WTC11 (cell line): ENCODE results near the gene TNFRSF13B. TPM values are rescaled to one million over a fixed set of nuclear protein-coding genes. Genes with fewer than 3 reads are reported as not detected.

Experiments
- ATAC-seq: fragments of 200-7000 bp; cut with Tn5 transposase; 2 replicates; pipeline ENCODE4 v1.10.0; 2021; ENCODE audit warnings: mild to moderate bottlenecking, moderate library complexity
- CTCF ChIA-PET: fragments of 300-600 bp; sonication (Branson Sonifier 250); formaldehyde crosslinking; loops from one replicate; lab custom pipeline; 2021; ENCODE audit warnings: antibody characterized with exemption; lab: Charles Lee
- POLR2A ChIA-PET: fragments of 350-600 bp; sonication (Branson Sonifier 250); formaldehyde crosslinking; loops from one replicate; lab custom pipeline; 2021; ENCODE audit warnings: antibody characterized with exemption; lab: Charles Lee
- DNase-seq: peaks from one replicate; pipeline ENCODE4 v3.0.0; 2021; ENCODE audit warnings: low spot score
- H3K27ac Mint-ChIP-seq: 2 replicates; pipeline ENCODE4 v1.8.0; 2021; ENCODE audit warnings: mixed read lengths
- H3K27me3 Mint-ChIP-seq: 2 replicates; pipeline ENCODE4 v1.8.0; 2021; ENCODE audit warnings: low read depth, mild to moderate bottlenecking, moderate library complexity, mixed read lengths
- H3K36me3 Mint-ChIP-seq: 2 replicates; pipeline ENCODE4 v1.8.0; 2021; ENCODE audit warnings: mixed read lengths
- H3K4me1 Mint-ChIP-seq: 2 replicates; pipeline ENCODE4 v1.8.0; 2022; ENCODE audit warnings: mixed read lengths
- H3K4me3 Mint-ChIP-seq: 2 replicates; pipeline ENCODE4 v1.8.0; 2021; ENCODE audit warnings: mild to moderate bottlenecking, moderate library complexity, mixed read lengths
- H3K9me3 Mint-ChIP-seq: 2 replicates; pipeline ENCODE4 v1.8.0; 2021; ENCODE audit warnings: mixed read lengths
- ATF1 ChIP-seq: sonication (generic); formaldehyde crosslinking; IDR thresholded peaks from 2 replicates; pipeline ENCODE4 v1.8.1; 2023; ENCODE audit warnings: mild to moderate bottlenecking, moderate library complexity, missing genetic modification reagents
- CREM ChIP-seq: sonication (generic); formaldehyde crosslinking; IDR thresholded peaks from 2 replicates; pipeline ENCODE4 v1.8.1; 2022; ENCODE audit warnings: mild to moderate bottlenecking, missing genetic modification reagents, moderate library complexity
- EMX1 ChIP-seq: fragments of 250-450 bp; sonication (Bioruptor Pico); IDR thresholded peaks from 2 replicates; pipeline ENCODE4 v1.8.0; 2021; ENCODE audit warnings: mild to moderate bottlenecking
- ERG ChIP-seq: fragments of 250-450 bp; sonication (Bioruptor Pico); IDR thresholded peaks from 2 replicates; pipeline ENCODE4 v1.8.0; 2021; ENCODE audit warnings: mild to moderate bottlenecking
- ESRRA ChIP-seq: sonication (generic); formaldehyde crosslinking; IDR thresholded peaks from 2 replicates; pipeline ENCODE4 v1.8.1; 2022; ENCODE audit warnings: mild to moderate bottlenecking, missing genetic modification reagents, borderline replicate concordance
- GRHL2 ChIP-seq: fragments of 250-450 bp; sonication (Bioruptor Pico); IDR thresholded peaks from 2 replicates; pipeline ENCODE4 v1.8.0; 2022; ENCODE audit warnings: mild to moderate bottlenecking, moderate library complexity; ENCODE audit not compliant: insufficient replicate concordance, severe bottlenecking
- IRF2 ChIP-seq: sonication (generic); formaldehyde crosslinking; IDR thresholded peaks from 2 replicates; pipeline ENCODE4 v1.8.0; 2022; ENCODE audit warnings: low read depth, missing genetic modification reagents, borderline replicate concordance
- KAT7 ChIP-seq: sonication (generic); formaldehyde crosslinking; IDR thresholded peaks from 2 replicates; pipeline ENCODE4 v1.8.1; 2023; ENCODE audit warnings: missing genetic modification reagents, mild to moderate bottlenecking, borderline replicate concordance
- MXD4 ChIP-seq: fragments of 250-450 bp; sonication (Bioruptor Pico); IDR thresholded peaks from 2 replicates; pipeline ENCODE4 v1.8.0; 2021; ENCODE audit warnings: mild to moderate bottlenecking, moderate library complexity, borderline replicate concordance
- NFATC4 ChIP-seq: fragments of 250-450 bp; sonication (Bioruptor Pico); IDR thresholded peaks from 2 replicates; pipeline ENCODE4 v1.9.0; 2021; ENCODE audit warnings: mild to moderate bottlenecking
- NFYB ChIP-seq: sonication (generic); formaldehyde crosslinking; conservative IDR thresholded peaks from 2 replicates; pipeline ENCODE4 v1.8.0; 2022; ENCODE audit warnings: low read depth, missing genetic modification reagents
- NR1H2 ChIP-seq: sonication (generic); formaldehyde crosslinking; IDR thresholded peaks from 2 replicates; pipeline ENCODE4 v1.9.0; 2021; ENCODE audit warnings: mild to moderate bottlenecking, moderate library complexity, missing genetic modification reagents
- NR3C1 ChIP-seq: sonication (generic); formaldehyde crosslinking; conservative IDR thresholded peaks from 2 replicates; pipeline ENCODE4 v1.8.1; 2023; ENCODE audit warnings: low read depth, mild to moderate bottlenecking, missing genetic modification reagents
- PREB ChIP-seq: sonication (generic); formaldehyde crosslinking; IDR thresholded peaks from 2 replicates; pipeline ENCODE4 v1.8.1; 2022; ENCODE audit warnings: mild to moderate bottlenecking, missing genetic modification reagents, moderate library complexity, borderline replicate concordance
- RORB ChIP-seq: fragments of 250-450 bp; sonication (Bioruptor Pico); IDR thresholded peaks from 2 replicates; pipeline ENCODE4 v1.9.0; 2021; ENCODE audit warnings: mild to moderate bottlenecking
- TEAD1 ChIP-seq: sonication (generic); formaldehyde crosslinking; IDR thresholded peaks from 2 replicates; pipeline ENCODE4 v1.8.0; 2022; ENCODE audit warnings: mild to moderate bottlenecking, missing genetic modification reagents
- ZMAT4 ChIP-seq: fragments of 250-450 bp; sonication (Bioruptor Pico); IDR thresholded peaks from 2 replicates; pipeline ENCODE4 v1.9.0; 2021; ENCODE audit warnings: mild to moderate bottlenecking
- ZNF423 ChIP-seq: fragments of 250-450 bp; sonication (Bioruptor Pico); IDR thresholded peaks from 2 replicates; pipeline ENCODE4 v2.1.2; 2022; ENCODE audit warnings: mild to moderate bottlenecking, moderate library complexity
- ZNF425 ChIP-seq: fragments of 250-450 bp; sonication (Bioruptor Pico); conservative IDR thresholded peaks from 2 replicates; pipeline ENCODE4 v1.9.0; 2021; ENCODE audit warnings: mild to moderate bottlenecking
- ZNF671 ChIP-seq: fragments of 250-450 bp; sonication (Bioruptor Pico); IDR thresholded peaks from 2 replicates; pipeline ENCODE4 v1.8.0; 2021; ENCODE audit warnings: mild to moderate bottlenecking
- ZSCAN18 ChIP-seq: fragments of 250-450 bp; sonication (Bioruptor Pico); IDR thresholded peaks from 2 replicates; pipeline ENCODE4 v2.1.2; 2022; ENCODE audit warnings: mild to moderate bottlenecking, moderate library complexity
- total RNA-seq: library from RNA; stranded (reverse); gene quantifications from 3 replicates; pipeline ENCODE4 v1.2.3, GENCODE V29; 2021
- TF ChIP-seq, protein P1 (sequence below): sonication (generic); formaldehyde crosslinking; IDR thresholded peaks from 2 replicates; pipeline ENCODE4 v1.8.0; 2022; ENCODE audit warnings: mild to moderate bottlenecking, missing genetic modification reagents
- TF ChIP-seq, protein P2 (sequence below): sonication (generic); formaldehyde crosslinking; IDR thresholded peaks from 2 replicates; pipeline ENCODE4 v1.8.0; 2022; ENCODE audit warnings: mild to moderate bottlenecking, missing genetic modification reagents

Gene TNFRSF13B
- total RNA-seq, 1 experiment from 2014 or later: not detected

GRCh38 chr17:16987830-16988601 is 16.1 kb upstream of the TNFRSF13B start (continued):
- TF ChIP-seq, protein P1, sequence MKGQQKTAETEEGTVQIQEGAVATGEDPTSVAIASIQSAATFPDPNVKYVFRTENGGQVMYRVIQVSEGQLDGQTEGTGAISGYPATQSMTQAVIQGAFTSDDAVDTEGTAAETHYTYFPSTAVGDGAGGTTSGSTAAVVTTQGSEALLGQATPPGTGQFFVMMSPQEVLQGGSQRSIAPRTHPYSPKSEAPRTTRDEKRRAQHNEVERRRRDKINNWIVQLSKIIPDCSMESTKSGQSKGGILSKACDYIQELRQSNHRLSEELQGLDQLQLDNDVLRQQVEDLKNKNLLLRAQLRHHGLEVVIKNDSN (CRISPR knock-in tag): no peak

DNA sequence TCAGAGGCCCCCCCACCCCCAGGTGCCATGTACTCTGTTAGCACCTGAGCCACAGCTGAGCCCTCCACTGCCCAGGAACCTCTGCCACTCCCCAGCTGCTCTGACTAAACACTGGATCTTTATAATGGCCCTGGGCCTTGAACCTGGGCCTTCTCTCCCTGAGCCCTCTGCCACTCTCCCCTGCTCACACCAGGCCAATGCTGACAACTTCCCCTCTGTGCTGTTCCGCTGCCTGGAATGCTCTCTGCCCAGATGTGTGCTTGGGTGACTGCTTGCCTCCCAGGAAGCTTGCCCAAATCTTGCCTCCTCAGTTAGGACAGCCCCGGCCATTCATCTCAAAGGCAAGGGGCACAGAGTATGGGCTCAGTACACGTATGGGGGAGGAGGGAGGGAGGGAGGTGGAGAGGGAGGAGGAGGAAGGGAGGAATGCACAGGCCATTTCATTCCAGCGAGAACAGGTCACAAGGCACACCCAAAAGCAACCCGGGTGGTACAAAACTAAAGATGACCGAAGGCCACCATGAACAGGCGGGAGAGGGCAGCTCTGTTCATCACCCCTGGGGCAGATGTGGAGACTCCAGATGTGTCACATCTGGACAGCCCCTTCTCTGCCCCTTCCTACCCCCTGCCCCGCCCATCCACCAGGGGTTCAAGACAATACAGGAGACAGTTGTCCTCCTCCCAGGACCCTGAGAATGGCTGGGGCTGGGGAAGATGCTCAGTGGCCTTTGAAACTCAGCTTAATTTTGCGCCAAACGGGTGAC is 15.3 kb upstream of the TNFRSF13B start:
- H3K4me1 Mint-ChIP-seq: no peaks in the 10 kb centered on the region
- no peaks in the 10 kb centered on the region for H3K36me3 Mint-ChIP-seq
- no peaks in the 10 kb centered on the region for H3K9me3 Mint-ChIP-seq
- ATAC-seq (no peak), DNase-seq (no peak)
- TF ChIP-seq RORB (no peak), ZNF425 (no peak), TEAD1 (CRISPR knock-in tag) (no peak), NFATC4 (CRISPR knock-in tag) (no peak), NR3C1 (CRISPR knock-in tag) (no peak), ZMAT4 (no peak), EMX1 (CRISPR knock-in tag) (no peak), ATF1 (CRISPR knock-in tag) (no peak), PREB (no peak), ZNF423 (CRISPR knock-in tag) (no peak), ZNF671 (CRISPR knock-in tag) (no peak)
- TF ChIP-seq, protein P1 (CRISPR knock-in tag): no peak
- TF ChIP-seq, protein P2, sequence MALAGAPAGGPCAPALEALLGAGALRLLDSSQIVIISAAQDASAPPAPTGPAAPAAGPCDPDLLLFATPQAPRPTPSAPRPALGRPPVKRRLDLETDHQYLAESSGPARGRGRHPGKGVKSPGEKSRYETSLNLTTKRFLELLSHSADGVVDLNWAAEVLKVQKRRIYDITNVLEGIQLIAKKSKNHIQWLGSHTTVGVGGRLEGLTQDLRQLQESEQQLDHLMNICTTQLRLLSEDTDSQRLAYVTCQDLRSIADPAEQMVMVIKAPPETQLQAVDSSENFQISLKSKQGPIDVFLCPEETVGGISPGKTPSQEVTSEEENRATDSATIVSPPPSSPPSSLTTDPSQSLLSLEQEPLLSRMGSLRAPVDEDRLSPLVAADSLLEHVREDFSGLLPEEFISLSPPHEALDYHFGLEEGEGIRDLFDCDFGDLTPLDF (CRISPR knock-in tag): no peak
- ChIA-PET CTCF (interaction anchor here (0.5 kb wide), 1 partner anchor 111 kb away, joined by 3 read pairs; no protein-coding TSS in a partner anchor), POLR2A (no interaction called here)
- no peaks in the 10 kb centered on the region for H3K27me3 Mint-ChIP-seq
- no peak overlapping the region for H3K4me3 Mint-ChIP-seq
- H3K27ac Mint-ChIP-seq: no peak overlapping the region

- CTCF ChIA-PET: no interaction called here
- POLR2A ChIA-PET: no interaction called here
- Mint-ChIP-seq H3K4me1 (no peaks in the 10 kb centered on the region), H3K27ac (no peak overlapping the region), H3K36me3 (no peaks in the 10 kb centered on the region), H3K4me3 (no peak overlapping the region), H3K27me3 (no peaks in the 10 kb centered on the region; the same call in 1 of the 2 replicates), H3K9me3 (no peaks in the 10 kb centered on the region)
- DNase-seq (no peak), ATAC-seq (no peak)
- no peak for TF ChIP-seq IRF2 (CRISPR knock-in tag)
- no peak for TF ChIP-seq NR1H2 (CRISPR knock-in tag)
- TF ChIP-seq ZSCAN18 (CRISPR knock-in tag): no peak
- TF ChIP-seq NFATC4 (CRISPR knock-in tag): no peak
- TF ChIP-seq ESRRA (CRISPR knock-in tag): no peak
- no peak for TF ChIP-seq ERG (CRISPR knock-in tag)
- no peak for TF ChIP-seq GRHL2 (CRISPR knock-in tag)
- TF ChIP-seq MXD4 (CRISPR knock-in tag): no peak
- TF ChIP-seq KAT7 (CRISPR knock-in tag): no peak
- no peak for TF ChIP-seq NFYB
- TF ChIP-seq CREM (CRISPR knock-in tag): no peak
These were observed 14.5 kb upstream of the TNFRSF13B start for GRCh38 chr17:16986391-16986790.
